ENCODE measurements around the gene EFCAB14.
"Not testable (repeated sequence)": the region's sequence is repeated elsewhere in the genome, so short reads cannot be mapped to it uniquely, and the experiment has no call there.

The EFCAB14 gene

GRCh38 chr1:46667782-46668760, 50.8 kb downstream of the EFCAB14 start, which contains the start of gene ATPAF1:
TSS of gene ATPAF1 (minus strand) at chr1:46668364. CDS start at chr1:46668322, 42 bp downstream.
- Histone ChIP-seq H3K4me3 (ENCODE audit: low read depth, low read length) (peak within 1 kb of the TSS; percentile 79), H3K9me3 (no peaks in the 10 kb centered on the region), H3K4me1 (no peaks in the 10 kb centered on the region), H3K27me3 (no peaks in the 10 kb centered on the region), H3K36me3 (no peaks in the 10 kb centered on the region)
- peak; percentile 69 for DNase-seq
- no peak for TF ChIP-seq CTCF (IDR thresholded peaks at IDR 0.05; ENCODE audit: low read depth, low read length)

- Histone ChIP-seq H3K36me3 (no peaks in the 10 kb centered on the region), H3K4me1 (no peaks in the 10 kb centered on the region), H3K4me3 (ENCODE audit: low read depth, low read length) (no peak overlapping the region), H3K27me3 (no peaks in the 10 kb centered on the region), H3K9me3 (no peaks in the 10 kb centered on the region)
- no peak for TF ChIP-seq CTCF (IDR thresholded peaks at IDR 0.05; ENCODE audit: low read depth, low read length)
- no peak for DNase-seq
Measured at GRCh38 chr1:46665983-46666382, 52.9 kb downstream of the EFCAB14 start.

- not testable (repeated sequence) for H3K36me3 ChIP-seq; H3K4me3 ChIP-seq (ENCODE audit: low read depth, low read length); H3K27me3 ChIP-seq; H3K4me1 ChIP-seq; H3K9me3 ChIP-seq; DNase-seq
Measured at GRCh38 chr1:46662919-46663318, 56.0 kb downstream of the EFCAB14 start.

DNA sequence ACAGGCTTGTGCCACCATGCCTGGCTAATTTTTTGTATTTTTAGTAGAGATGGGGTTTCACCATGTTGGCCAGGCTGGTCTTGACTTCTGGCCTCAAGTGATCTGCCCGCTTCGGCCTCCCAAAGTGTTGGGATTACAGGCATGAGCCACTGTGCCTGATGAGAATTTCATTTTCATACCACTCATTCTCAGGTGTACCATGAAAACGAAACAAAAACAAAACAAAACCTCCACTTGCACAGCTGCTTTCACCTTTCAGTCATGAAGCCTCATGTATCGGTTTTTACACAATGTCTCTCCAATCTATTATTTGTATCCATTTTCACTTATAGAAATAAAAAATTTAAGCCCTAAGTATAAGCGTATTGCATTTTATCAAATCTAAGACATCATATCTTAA, 58.8 kb downstream of the EFCAB14 start:
- not testable (repeated sequence) for H3K4me1 ChIP-seq; H3K9me3 ChIP-seq; DNase-seq; H3K4me3 ChIP-seq (ENCODE audit: low read depth, low read length); H3K27me3 ChIP-seq; H3K36me3 ChIP-seq

GRCh38 chr1:46659307-46659870, 59.5 kb downstream of the EFCAB14 start:
- TF ChIP-seq CTCF (IDR thresholded peaks at IDR 0.05; ENCODE audit: low read depth, low read length) = no peak
- no peak for DNase-seq
- no peaks in the 10 kb centered on the region for H3K36me3 ChIP-seq
- no peaks in the 10 kb centered on the region for H3K9me3 ChIP-seq
- no peak overlapping the region for H3K4me3 ChIP-seq (ENCODE audit: low read depth, low read length)
- no peaks in the 10 kb centered on the region for H3K4me1 ChIP-seq
- H3K27me3 ChIP-seq = no peaks in the 10 kb centered on the region

GRCh38 chr1:46657775-46658174, 61.1 kb downstream of the EFCAB14 start:
- H3K27me3 ChIP-seq = no peaks in the 10 kb centered on the region
- H3K9me3 ChIP-seq = no peaks in the 10 kb centered on the region
- no peak for TF ChIP-seq CTCF (IDR thresholded peaks at IDR 0.05; ENCODE audit: low read depth, low read length)
- no peaks in the 10 kb centered on the region for H3K4me1 ChIP-seq
- H3K4me3 ChIP-seq (ENCODE audit: low read depth, low read length) = no peak overlapping the region
- no peaks in the 10 kb centered on the region for H3K36me3 ChIP-seq
- DNase-seq = no peak

- no peak for DNase-seq
- H3K9me3 ChIP-seq = no peaks in the 10 kb centered on the region
- H3K4me1 ChIP-seq = no peaks in the 10 kb centered on the region
- TF ChIP-seq CTCF (IDR thresholded peaks at IDR 0.05; ENCODE audit: low read depth, low read length) = no peak
- H3K36me3 ChIP-seq = no peaks in the 10 kb centered on the region
- H3K27me3 ChIP-seq = no peaks in the 10 kb centered on the region
- no peak overlapping the region for H3K4me3 ChIP-seq (ENCODE audit: low read depth, low read length)
Measured at GRCh38 chr1:46656643-46657042, 62.3 kb downstream of the EFCAB14 start.

All from BE2C (cell line).